OCI-LY7 (cell line): ENCODE measurements around the gene SMIM45.

ENCODE experiments used
- BruUV-seq: library from RNA; stranded (reverse); fragments of 400-500 nt; replicated peaks from 2 replicates; lab custom pipeline; 2021; lab: Mats Ljungman, UMichigan
- CTCF ChIA-PET: fragments of 300-600 bp; sonication (Branson Sonifier 250); formaldehyde crosslinking; loops from one replicate; lab custom pipeline; 2022; ENCODE audit warnings: antibody characterized with exemption; ENCODE audit not compliant: unreplicated experiment; lab: Charles Lee
- POLR2A ChIA-PET: fragments of 300-600 bp; sonication (Branson Sonifier 250); formaldehyde crosslinking; loops from one replicate; lab custom pipeline; 2022; ENCODE audit warnings: antibody characterized with exemption; lab: Charles Lee
- DNase-seq: peaks from one replicate; pipeline ENCODE4 v3.0.0-alpha.2; 2015; ENCODE audit warnings: low spot score
- H2AFZ ChIP-seq: fragments of 200-600 bp; sonication (generic), shearing (Covaris generic); 2 replicates; pipeline ENCODE4 v1.6.1; 2014; ENCODE audit warnings: mild to moderate bottlenecking, antibody characterized with exemption, low read length, moderate library complexity
- H3K27ac ChIP-seq: fragments of 200-600 bp; sonication (generic); 2 replicates; pipeline ENCODE4 v1.5.1; 2014; ENCODE audit warnings: mixed run types, low read depth, mild to moderate bottlenecking, moderate library complexity, low read length, inconsistent platforms; ENCODE audit not compliant: poor library complexity, severe bottlenecking
- H3K36me3 ChIP-seq: fragments of 200-600 bp; sonication (generic); 2 replicates; pipeline ENCODE4 v1.6.1; 2014; ENCODE audit warnings: mild to moderate bottlenecking, antibody characterized with exemption, low read length, moderate library complexity, mixed read lengths; ENCODE audit not compliant: insufficient read depth
- H3K4me1 ChIP-seq: fragments of 200-600 bp; sonication (generic); 2 replicates; pipeline ENCODE4 v1.5.1; 2014; ENCODE audit warnings: mild to moderate bottlenecking, low read length; ENCODE audit not compliant: insufficient read depth, poor library complexity, severe bottlenecking
- H3K4me2 ChIP-seq: fragments of 200-600 bp; sonication (generic); 2 replicates; pipeline ENCODE4 v1.6.1; 2014; ENCODE audit warnings: mild to moderate bottlenecking, low read length
- H3K4me3 ChIP-seq: fragments of 200-600 bp; sonication (generic); 2 replicates; pipeline ENCODE4 v1.5.1; 2014; ENCODE audit warnings: mild to moderate bottlenecking, low read depth, low read length; ENCODE audit not compliant: poor library complexity, severe bottlenecking
- H3K79me2 ChIP-seq: fragments of 200-600 bp; sonication (generic); 2 replicates; pipeline ENCODE4 v1.6.1; 2016; ENCODE audit warnings: low read depth, mild to moderate bottlenecking, low read length, moderate library complexity, mixed read lengths; ENCODE audit not compliant: insufficient read depth
- H3K9me2 ChIP-seq: fragments of 200-600 bp; sonication (generic); 2 replicates; pipeline ENCODE4 v1.6.1; 2016; ENCODE audit warnings: mild to moderate bottlenecking, low read length, mixed read lengths; ENCODE audit not compliant: insufficient read depth
- H3K9me3 ChIP-seq: fragments of 200-600 bp; sonication (generic); 2 replicates; pipeline ENCODE4 v1.6.1; 2014; ENCODE audit warnings: mild to moderate bottlenecking, mixed run types, low read length, mixed read lengths
- H4K20me1 ChIP-seq: fragments of 200-600 bp; sonication (generic); 2 replicates; pipeline ENCODE4 v1.6.1; 2014; ENCODE audit warnings: mild to moderate bottlenecking, antibody characterized with exemption, low read length, moderate library complexity, mixed read lengths; ENCODE audit not compliant: insufficient read depth
- CTCF ChIP-seq: fragments of 200-600 bp; sonication (generic); conservative IDR thresholded peaks from 2 replicates; pipeline ENCODE4 v1.5.1; 2014; ENCODE audit warnings: mild to moderate bottlenecking, antibody characterized with exemption, low read length, moderate library complexity, mixed read lengths
- EZH2phosphoT487 ChIP-seq: fragments of 200-600 bp; sonication (generic); IDR thresholded peaks from 2 replicates; pipeline ENCODE4 v1.6.1; 2018; ENCODE audit warnings: low read depth, borderline replicate concordance, mild to moderate bottlenecking, mixed run types, antibody characterized with exemption, low read length, moderate library complexity, mixed read lengths
- intact Hi-C: fragments of 100-400 bp; cut with micrococcal nuclease; formaldehyde crosslinking; loops from one replicate; pipeline ENCODE4 v1.10.0; 2022; ENCODE audit not compliant: unreplicated experiment

SMIM45 gene

GRCh38 chr22:41915786-41916493 lies 36.0 kb upstream of the SMIM45 start:
- ChIA-PET CTCF (no interaction called here), POLR2A (interaction anchor here (0.7 kb wide), 2 partner anchors 53 to 63 kb away, joined by 3 to 8 read pairs; no protein-coding TSS in a partner anchor)
- Histone ChIP-seq H3K9me3 (no peaks in the 10 kb centered on the region), H3K36me3 (no peaks in the 10 kb centered on the region), H3K9me2 (no peaks in the 10 kb centered on the region), H3K79me2 (no peaks in the 10 kb centered on the region), H2AFZ (no peak overlapping the region), H4K20me1 (0 out of 2 replicates have a peak, but pooled peaks cover 6% of the 10 kb centered on the region), H3K4me2 (no peak overlapping the region), H3K4me1 (peaks cover 49% of the 10 kb centered on the region), H3K4me3 (no peak overlapping the region), H3K27ac (no peak overlapping the region)
- no peak for DNase-seq
- BruUV-seq = no TSS peak
- TF ChIP-seq EZH2phosphoT487 = no peak
- no peak for TF ChIP-seq CTCF
- intact Hi-C loops = loop anchor here (10.0 kb wide), 1 partner anchor 171 kb away; no protein-coding TSS in a partner anchor

- Histone ChIP-seq H3K4me3 (no peak overlapping the region), H3K9me3 (no peaks in the 10 kb centered on the region), H2AFZ (no peak overlapping the region), H3K9me2 (no peaks in the 10 kb centered on the region), H4K20me1 (0 out of 2 replicates have a peak, but pooled peaks cover 6% of the 10 kb centered on the region), H3K36me3 (no peaks in the 10 kb centered on the region), H3K4me1 (peaks cover 54% of the 10 kb centered on the region), H3K79me2 (no peaks in the 10 kb centered on the region), H3K4me2 (no peak overlapping the region), H3K27ac (no peak overlapping the region)
- ChIA-PET CTCF (no interaction called here), POLR2A (interaction anchor here (0.6 to 0.7 kb wide), 4 partner anchors 17 to 1259 kb away, joined by 3 to 8 read pairs (median 4); no protein-coding TSS in a partner anchor)
- no peak for DNase-seq
- TSS peak; percentile 52 for BruUV-seq
- no peak for TF ChIP-seq CTCF
- TF ChIP-seq EZH2phosphoT487 = no peak
- intact Hi-C loops = loop anchor here (10.0 kb wide), 1 partner anchor 172 kb away; no protein-coding TSS in a partner anchor
Observed at GRCh38 chr22:41916745-41917358, 35.1 kb upstream of the SMIM45 start.
